GM12875 (cell line): ENCODE measurements around the gene GPR78.

Source experiments
- H3K4me3 ChIP-seq: one replicate; pipeline ENCODE4 v1.5.1; 2011; ENCODE audit warnings: low read depth, low read length, control low read depth
- TF ChIP-seq, protein P1 (sequence below): IDR thresholded peaks from 2 replicates; pipeline ENCODE4 v1.5.1; 2011; ENCODE audit warnings: low read depth, mild to moderate bottlenecking, control low read depth, inconsistent platforms, low read length, moderate library complexity, borderline replicate concordance; ENCODE audit not compliant: insufficient read depth

Gene GPR78

DNA sequence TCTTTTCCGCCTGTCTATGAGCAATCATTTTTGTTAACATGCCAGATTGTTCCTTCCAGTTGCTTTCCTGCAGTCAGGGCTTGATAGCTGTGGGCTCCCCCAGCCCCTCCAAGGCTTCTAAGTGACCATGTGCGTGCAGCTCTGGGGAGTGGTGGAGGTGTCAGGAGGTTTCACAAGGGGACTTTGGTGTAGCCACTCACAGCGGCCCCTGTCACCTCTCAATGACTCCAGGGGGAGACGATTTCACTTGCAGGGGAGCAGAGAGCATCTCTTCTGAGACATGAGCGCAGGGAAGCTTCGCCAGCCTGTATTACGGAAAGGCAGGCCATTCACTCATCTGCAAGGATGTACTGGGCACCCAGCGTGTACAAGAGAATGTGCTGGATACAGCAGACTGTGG, 3.1 kb upstream of the GPR78 start:
- H3K4me3 ChIP-seq: no peak overlapping the region
- TF ChIP-seq, protein P1, sequence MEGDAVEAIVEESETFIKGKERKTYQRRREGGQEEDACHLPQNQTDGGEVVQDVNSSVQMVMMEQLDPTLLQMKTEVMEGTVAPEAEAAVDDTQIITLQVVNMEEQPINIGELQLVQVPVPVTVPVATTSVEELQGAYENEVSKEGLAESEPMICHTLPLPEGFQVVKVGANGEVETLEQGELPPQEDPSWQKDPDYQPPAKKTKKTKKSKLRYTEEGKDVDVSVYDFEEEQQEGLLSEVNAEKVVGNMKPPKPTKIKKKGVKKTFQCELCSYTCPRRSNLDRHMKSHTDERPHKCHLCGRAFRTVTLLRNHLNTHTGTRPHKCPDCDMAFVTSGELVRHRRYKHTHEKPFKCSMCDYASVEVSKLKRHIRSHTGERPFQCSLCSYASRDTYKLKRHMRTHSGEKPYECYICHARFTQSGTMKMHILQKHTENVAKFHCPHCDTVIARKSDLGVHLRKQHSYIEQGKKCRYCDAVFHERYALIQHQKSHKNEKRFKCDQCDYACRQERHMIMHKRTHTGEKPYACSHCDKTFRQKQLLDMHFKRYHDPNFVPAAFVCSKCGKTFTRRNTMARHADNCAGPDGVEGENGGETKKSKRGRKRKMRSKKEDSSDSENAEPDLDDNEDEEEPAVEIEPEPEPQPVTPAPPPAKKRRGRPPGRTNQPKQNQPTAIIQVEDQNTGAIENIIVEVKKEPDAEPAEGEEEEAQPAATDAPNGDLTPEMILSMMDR: no peak

DNA sequence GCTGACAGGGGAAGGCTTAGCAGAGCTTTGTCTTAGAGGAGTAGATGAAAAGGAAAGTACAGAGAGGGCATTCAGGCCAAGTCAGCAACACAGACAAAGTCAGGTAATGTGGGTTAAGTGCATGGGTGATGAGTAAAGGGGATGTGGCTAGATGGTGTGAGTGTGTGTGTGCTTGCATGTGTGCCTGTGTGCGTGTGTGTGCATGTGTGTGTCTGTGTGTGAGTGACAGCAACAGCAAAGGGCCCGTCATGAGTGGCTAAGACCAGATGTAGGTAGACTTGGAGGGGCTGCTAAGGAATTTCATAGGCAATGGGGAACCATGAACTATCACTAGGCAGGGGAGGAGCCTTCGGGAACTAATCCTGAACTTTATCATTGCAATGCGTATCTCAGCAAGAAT, 2.2 kb upstream of the GPR78 start:
- TF ChIP-seq, protein P1: no peak
- H3K4me3 ChIP-seq: no peak overlapping the region

DNA sequence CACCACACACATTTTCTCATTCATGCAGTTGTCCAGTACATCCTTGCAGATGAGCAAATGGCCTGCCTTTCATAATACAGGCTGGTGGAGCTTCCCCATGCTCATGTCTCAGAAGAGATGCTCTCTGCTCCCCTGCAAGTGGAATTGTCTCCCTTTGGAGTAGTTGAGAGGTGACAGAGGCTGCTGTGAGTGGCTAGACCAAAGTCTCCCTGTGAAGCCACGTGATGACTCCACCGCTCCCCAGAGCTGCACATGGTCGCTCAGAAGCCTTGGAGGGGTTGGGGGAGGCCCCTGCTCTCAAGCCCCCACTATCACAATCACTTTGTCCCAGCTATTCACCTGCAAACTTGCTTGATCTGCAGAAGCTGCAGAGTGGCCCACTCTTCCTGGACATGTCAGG, 1.5 kb upstream of the GPR78 start:
- TF ChIP-seq, protein P1: no peak
- H3K4me3 ChIP-seq: no peak overlapping the region

DNA sequence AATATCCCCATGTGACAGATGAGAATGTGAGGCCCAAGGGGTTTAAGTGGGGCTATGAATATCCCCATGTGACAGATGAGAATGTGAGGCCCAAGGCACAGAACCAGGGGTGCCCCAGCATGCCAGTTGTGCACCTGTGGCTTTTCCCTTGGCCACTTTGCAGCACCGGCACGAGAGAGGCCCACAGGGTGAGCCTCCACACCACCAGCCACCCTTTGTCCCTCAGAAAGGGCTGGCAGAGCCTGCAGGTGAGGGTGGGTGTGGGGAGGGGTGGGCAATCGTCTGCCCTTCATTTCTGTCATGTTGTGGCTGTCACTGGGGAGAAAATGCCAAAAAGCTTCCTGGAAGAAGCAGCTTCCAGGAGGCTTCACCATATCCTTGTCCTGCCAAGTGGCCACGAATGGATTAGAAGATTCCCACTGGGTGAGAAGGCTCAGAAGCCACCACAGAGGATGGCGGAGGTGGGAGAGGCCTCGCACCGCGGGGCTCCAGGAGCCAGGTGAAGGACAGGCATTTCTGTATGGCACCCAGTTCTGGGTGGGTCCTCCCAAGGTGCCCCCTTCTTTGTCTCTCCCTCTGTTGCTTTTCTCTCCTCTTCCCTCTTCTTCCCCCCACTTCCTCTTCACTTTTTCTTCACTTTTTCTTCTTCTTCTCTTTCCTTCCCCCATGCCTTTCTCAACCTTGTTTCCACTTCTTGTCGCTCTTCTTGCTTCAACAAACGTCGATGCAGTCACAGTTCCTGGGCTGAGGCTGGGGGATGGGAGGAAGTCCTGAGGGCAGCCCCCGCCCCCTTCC, 469 bp upstream of the GPR78 start:
- TF ChIP-seq, protein P1: no peak
- H3K4me3 ChIP-seq: no peak overlapping the region

DNA sequence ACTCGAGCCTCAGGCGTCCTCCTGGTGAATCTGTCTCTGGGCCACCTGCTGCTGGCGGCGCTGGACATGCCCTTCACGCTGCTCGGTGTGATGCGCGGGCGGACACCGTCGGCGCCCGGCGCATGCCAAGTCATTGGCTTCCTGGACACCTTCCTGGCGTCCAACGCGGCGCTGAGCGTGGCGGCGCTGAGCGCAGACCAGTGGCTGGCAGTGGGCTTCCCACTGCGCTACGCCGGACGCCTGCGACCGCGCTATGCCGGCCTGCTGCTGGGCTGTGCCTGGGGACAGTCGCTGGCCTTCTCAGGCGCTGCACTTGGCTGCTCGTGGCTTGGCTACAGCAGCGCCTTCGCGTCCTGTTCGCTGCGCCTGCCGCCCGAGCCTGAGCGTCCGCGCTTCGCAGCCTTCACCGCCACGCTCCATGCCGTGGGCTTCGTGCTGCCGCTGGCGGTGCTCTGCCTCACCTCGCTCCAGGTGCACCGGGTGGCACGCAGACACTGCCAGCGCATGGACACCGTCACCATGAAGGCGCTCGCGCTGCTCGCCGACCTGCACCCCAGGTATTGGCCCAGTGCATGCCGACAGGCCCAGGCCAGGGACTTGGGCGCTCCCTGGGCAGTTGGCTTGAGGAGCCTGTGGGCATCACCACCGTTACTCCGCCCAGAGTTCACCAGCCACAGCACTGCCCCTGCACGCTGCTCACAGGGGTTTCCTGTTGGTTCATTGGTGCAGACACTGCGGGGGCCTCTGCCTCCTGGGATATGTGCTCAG, 1.1 kb downstream of the GPR78 start:
- no peak overlapping the region for H3K4me3 ChIP-seq
- TF ChIP-seq, protein P1: no peak

DNA sequence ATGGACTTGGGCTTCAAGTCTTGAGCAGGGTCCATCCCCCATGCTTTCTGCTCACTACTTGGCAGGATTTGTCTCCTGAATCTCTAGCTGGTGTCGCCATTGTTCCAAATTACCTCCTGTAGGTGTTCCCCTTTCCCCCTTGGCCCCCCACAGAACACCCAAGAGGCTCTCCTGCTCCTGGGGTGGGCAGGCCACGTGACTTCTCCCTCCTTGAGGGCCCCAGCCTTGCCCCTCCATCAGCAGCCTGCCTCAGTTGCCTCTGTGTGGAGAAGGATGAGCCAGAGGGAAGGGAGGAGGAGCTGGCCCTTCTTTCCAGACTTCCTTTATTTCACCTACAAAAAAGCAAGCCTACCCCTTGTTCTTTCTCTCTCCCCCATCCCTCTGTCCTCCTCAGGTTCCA, 1.8 kb downstream of the GPR78 start:
- H3K4me3 ChIP-seq: no peak overlapping the region
- TF ChIP-seq, protein P1: no peak
